GM21737 (cell line): ENCODE data around the gene POMP.

Source experiments
- ATAC-seq: cut with Tn5 transposase; IDR thresholded peaks from one replicate; pipeline ENCODE4 v1.9.1; 2021; ENCODE audit warnings: mild to moderate bottlenecking, moderate library complexity; ENCODE audit not compliant: unreplicated experiment

POMP gene, protein sequence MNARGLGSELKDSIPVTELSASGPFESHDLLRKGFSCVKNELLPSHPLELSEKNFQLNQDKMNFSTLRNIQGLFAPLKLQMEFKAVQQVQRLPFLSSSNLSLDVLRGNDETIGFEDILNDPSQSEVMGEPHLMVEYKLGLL

GRCh38 chr13:28658796-28659620, at the start of gene POMP:
Gene POMP (plus strand): TSS chr13:28659130. CDS start chr13:28659185, 55 bp downstream.
- ATAC-seq: peak; percentile 90

DNA sequence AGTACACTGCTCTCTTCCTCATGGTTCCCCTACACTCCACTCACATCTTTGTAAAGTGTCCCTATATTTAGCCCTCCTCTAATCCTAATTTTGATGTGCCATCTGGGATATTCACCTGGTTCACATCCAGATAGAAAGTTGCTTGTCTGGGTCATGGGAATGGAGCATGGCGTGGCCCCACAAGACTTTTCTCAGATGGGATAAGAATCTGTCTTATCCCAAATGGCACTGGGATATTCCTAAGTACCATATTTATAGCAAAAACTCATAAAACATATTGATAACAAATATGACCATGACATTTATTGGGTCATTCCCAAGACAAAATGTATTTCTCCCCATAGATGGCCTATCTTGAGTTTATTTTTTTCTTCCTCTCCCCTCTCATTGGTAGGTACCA, 49.5 kb upstream of the POMP start:
- ATAC-seq: no peak

DNA sequence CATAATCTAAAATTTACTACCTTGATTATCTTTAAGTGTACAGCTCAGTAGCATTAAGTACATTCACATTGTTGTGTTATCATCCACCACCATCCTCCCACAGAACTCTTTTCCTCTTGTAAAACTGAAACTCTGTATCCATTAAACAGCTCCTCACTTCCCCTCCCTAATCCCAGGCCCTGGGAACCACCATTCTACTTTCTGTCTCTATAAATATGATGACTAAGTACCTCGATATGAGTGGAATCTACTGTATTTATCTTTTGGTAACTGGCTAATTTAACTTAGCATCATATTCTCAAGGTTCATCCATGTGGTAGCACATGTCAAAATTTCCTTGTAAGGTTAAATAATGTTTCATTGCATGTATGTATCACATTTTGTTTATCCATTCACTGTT, 49.0 kb upstream of the POMP start:
- ATAC-seq: no peak

DNA sequence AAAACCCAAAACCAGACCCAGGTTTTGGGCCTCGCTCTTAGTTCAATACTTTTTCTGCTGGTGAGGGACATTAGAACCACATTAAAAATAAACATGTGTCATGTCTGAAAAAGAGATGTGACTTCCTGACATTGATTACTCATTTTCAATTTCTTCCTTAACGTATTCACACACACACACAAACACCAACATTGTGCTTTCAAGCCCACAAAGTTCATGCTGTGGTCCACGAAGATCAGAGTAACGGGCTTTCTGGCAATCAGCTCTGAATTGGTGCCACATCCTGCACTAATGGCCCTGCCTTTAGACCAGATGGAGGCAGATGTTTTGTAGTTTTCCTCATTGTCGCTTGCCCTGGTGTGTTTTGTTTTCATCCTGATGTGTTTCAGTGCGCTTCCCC, 47.9 kb upstream of the POMP start:
- ATAC-seq: no peak

DNA sequence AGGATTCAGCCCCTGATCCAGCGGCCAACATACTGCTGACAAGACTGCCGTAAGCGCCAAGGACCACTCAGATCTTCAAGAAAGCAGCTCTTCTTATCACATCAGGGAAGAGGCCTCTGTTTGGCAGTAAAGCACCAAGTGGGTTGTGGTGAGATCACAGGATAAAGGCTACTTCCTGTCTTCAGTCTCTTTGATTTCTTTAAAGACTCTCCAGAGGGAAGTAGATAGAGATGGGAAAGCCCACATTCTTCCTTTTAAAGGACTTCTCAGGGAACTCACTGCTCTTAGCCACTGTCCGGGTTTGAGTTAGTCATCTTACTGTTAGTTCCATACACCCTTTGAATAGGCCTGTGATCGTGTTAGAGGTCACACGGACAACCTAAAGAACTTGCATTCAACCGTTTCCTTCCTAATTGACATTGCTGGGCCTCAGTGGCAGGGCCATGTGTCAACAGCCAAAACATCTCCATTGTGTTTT, 47.2 kb upstream of the POMP start:
- ATAC-seq: no peak

DNA sequence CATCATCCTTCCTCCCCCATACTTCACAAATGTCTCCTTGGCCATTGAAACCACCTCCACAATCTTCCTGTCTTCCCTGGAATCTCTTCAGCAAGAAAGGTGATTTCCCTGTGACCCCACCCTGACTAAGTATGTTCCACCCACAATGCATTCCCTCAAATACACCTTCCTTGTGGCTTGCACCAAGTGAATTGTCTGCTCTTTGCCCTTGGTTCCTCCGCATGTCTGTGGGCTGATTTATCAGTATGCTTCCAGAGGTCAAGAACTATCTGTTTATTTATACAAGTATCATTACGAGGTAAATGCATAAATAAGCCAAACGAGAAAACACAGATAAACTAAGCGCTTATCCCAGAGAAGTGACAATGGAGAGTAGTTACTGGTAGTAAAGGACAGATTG, 45.4 kb upstream of the POMP start:
- ATAC-seq: no peak

GRCh38 chr13:28615916-28616446, 42.9 kb upstream of the POMP start:
- no peak for ATAC-seq

- ATAC-seq: no peak
Observed at GRCh38 chr13:28618230-28618994, 40.5 kb upstream of the POMP start.

- no peak for ATAC-seq
Observed at GRCh38 chr13:28620011-28620830, 38.7 kb upstream of the POMP start.

GRCh38 chr13:28621449-28621848, 37.5 kb upstream of the POMP start:
- ATAC-seq: no peak

- ATAC-seq: no peak
Observed at GRCh38 chr13:28622286-28622685, 36.6 kb upstream of the POMP start.

- no peak for ATAC-seq
Observed at GRCh38 chr13:28623782-28624706, 34.9 kb upstream of the POMP start.

- no peak for ATAC-seq
Observed at GRCh38 chr13:28624707-28625432, 34.1 kb upstream of the POMP start.

DNA sequence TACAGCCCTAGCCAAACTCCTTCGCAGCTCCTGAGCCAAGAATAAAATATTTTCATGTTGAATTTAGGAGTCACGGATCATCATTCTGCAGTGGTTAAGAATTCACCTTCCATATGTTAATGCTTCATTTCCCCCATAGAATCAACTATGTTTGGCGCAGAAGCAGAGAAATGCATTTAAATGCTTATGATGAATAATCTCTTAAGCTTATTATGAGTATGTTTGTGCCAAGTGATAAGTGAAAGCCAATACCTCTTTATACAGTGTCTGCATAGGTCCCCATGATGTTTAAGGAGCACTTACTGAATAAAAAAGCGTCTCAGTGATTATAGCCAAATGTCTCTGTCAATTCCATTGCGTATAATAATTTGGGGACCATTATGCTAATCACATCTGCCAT, 32.7 kb upstream of the POMP start:
- ATAC-seq: no peak

GRCh38 chr13:28628241-28628640, 30.7 kb upstream of the POMP start:
- ATAC-seq: no peak

DNA sequence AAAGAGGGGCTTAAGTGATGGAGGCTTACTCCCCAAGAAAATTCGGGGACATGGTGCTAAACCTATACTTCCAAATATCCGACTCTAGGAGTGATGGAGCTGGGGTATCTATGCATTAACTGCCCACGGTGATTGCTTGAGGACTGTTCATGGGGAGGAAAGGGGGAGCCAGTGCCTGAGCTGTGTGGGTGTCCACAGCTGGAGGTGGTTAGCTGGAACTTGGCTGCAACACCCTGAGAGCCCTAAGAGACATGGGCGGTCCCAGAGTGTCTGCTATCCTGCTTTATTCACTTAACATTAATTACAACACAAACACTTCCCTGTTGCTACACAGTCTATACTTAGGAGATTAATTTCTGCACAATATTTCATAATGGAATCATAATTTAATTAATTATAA, 28.1 kb upstream of the POMP start:
- no peak for ATAC-seq

GRCh38 chr13:28631801-28632200, 27.1 kb upstream of the POMP start:
- ATAC-seq: no peak

DNA sequence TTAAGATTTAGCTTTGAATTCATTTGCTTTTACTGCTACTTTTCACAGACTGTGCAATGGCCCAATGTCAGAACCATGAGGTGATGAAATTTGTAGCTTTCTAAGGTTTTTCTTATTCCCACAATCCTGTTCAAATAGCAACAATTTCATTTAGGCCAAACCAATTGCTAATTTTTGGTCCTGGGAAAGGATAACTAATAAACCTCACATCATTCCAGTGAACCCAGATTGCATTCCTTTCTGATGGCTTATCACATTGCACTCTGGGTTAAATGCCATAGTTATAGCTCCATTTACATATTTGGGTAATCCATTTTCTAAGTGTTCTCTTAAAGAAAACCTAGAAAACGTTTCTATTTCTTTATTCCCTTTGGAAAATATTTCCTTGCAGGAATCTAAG, 22.9 kb upstream of the POMP start:
- no peak for ATAC-seq
